Thoracic aorta (tissue), 2 donors: ENCODE measurements around the gene HEBP2. TPM values are rescaled to one million over a fixed set of nuclear protein-coding genes. Genes with fewer than 3 reads are reported as not detected.
"Not testable (repeated sequence)": the region's sequence is repeated elsewhere in the genome, so short reads cannot be mapped to it uniquely, and the experiment has no call there.

Experiments
- ATAC-seq: fragments of 150-250 bp; one replicate; pipeline ENCODE4 v1.8.0; 2017; ENCODE audit warnings: low read depth; ENCODE audit not compliant: insufficient number of reproducible peaks, low FRiP score
- DNase-seq: peaks from one replicate; pipeline ENCODE4 v3.0.0-alpha.2; 2020; ENCODE audit warnings: low spot score
- H3K27ac ChIP-seq, 2 donors: fragments of 200-600 bp; sonication (generic); 1 replicate in 1 of 2; 2 replicates in 1 of 2; pipeline ENCODE4 v1.5.1; 2016; ENCODE audit warnings: mild to moderate bottlenecking in 2 of 2, moderate library complexity in 2 of 2
- H3K27me3 ChIP-seq: fragments of 200-600 bp; sonication (generic); replicated peaks from 2 replicates; pipeline ENCODE4 v1.6.0; 2016; ENCODE audit warnings: mild to moderate bottlenecking; ENCODE audit not compliant: insufficient read depth
- H3K36me3 ChIP-seq: fragments of 200-600 bp; sonication (generic); one replicate; pipeline ENCODE4 v1.5.1; 2016
- H3K4me1 ChIP-seq, 2 donors: fragments of 200-600 bp; sonication (generic); 1 replicate in 1 of 2; 2 replicates in 1 of 2; pipeline versions ENCODE4 v1.5.1 to v1.6.0; 2016; ENCODE audit warnings: low read depth in 2 of 2, mild to moderate bottlenecking in 1 of 2; ENCODE audit not compliant: control insufficient read depth in 1 of 2
- H3K4me3 ChIP-seq: fragments of 200-600 bp; sonication (generic); 2 replicates; pipeline ENCODE4 v1.5.1; 2016; ENCODE audit warnings: mild to moderate bottlenecking
- H3K9me3 ChIP-seq: fragments of 200-600 bp; sonication (generic); 2 replicates; pipeline ENCODE4 v1.5.1; 2016
- CTCF ChIP-seq: fragments of 200-600 bp; sonication (generic); IDR thresholded peaks from one replicate; pipeline ENCODE4 v1.5.1; 2019; ENCODE audit warnings: antibody characterized with exemption
- total RNA-seq, 2 donors: library from RNA; depleted of rRNA; stranded (reverse); fragments of >200 nt; gene quantifications; one replicate each; pipeline versions ENCODE4 v1.1.0 to v1.2.3, GENCODE V29; 2016

The HEBP2 gene
- total RNA-seq = 10 to 100 TPM; 49.0 to 62.4 TPM

- no peaks in the 10 kb centered on the region for H3K9me3 ChIP-seq
- H3K4me1 ChIP-seq = peaks cover 0 to 14% of the 10 kb centered on the region in 2 donors
- no peaks in the 10 kb centered on the region for H3K27me3 ChIP-seq
- peak; percentile 82 for DNase-seq
- peaks cover 23% of the 10 kb centered on the region for H3K36me3 ChIP-seq
- ATAC-seq = peak; percentile 79
- H3K27ac ChIP-seq = peak within 1 kb of the TSS; percentile 87 to 89
- TF ChIP-seq CTCF = peak; percentile 36
- peak within 1 kb of the TSS; percentile 83 for H3K4me3 ChIP-seq
These were observed at the start of gene HEBP2 for GRCh38 chr6:138403801-138404665. Gene HEBP2 (plus strand): TSS chr6:138404223. CDS start chr6:138404496, 273 bp downstream.

GRCh38 chr6:138357928-138358327 is 46.1 kb upstream of the HEBP2 start:
- no peaks in the 10 kb centered on the region for H3K27me3 ChIP-seq

GRCh38 chr6:138368684-138369083 is 35.3 kb upstream of the HEBP2 start:
- DNase-seq, H3K27me3 ChIP-seq, H3K27ac ChIP-seq, H3K4me1 ChIP-seq, H3K36me3 ChIP-seq, H3K4me3 ChIP-seq, ATAC-seq, H3K9me3 ChIP-seq: not testable (repeated sequence)

More at GRCh38 chr6:138357928-138358327, 46.1 kb upstream of the HEBP2 start:
- no peaks in the 10 kb centered on the region for H3K4me1 ChIP-seq
- no peak overlapping the region for H3K4me3 ChIP-seq
- no peaks in the 10 kb centered on the region for H3K36me3 ChIP-seq
- no peak for TF ChIP-seq CTCF
- ATAC-seq (no peak), DNase-seq (no peak)
- no peaks in the 10 kb centered on the region for H3K9me3 ChIP-seq
- H3K27ac ChIP-seq = no peak overlapping the region

GRCh38 chr6:138370631-138371451 is 33.2 kb upstream of the HEBP2 start:
- no peaks in the 10 kb centered on the region for H3K9me3 ChIP-seq
- no peaks in the 10 kb centered on the region for H3K36me3 ChIP-seq
- H3K4me1 ChIP-seq = no peaks in the 10 kb centered on the region
- no peaks in the 10 kb centered on the region for H3K27me3 ChIP-seq
- no peak for DNase-seq
- H3K27ac ChIP-seq = no peak overlapping the region
- no peak overlapping the region for H3K4me3 ChIP-seq
- ATAC-seq = no peak
- no peak for TF ChIP-seq CTCF

GRCh38 chr6:138371452-138371711 is 32.6 kb upstream of the HEBP2 start:
- H3K36me3 ChIP-seq = no peaks in the 10 kb centered on the region
- H3K27me3 ChIP-seq = no peaks in the 10 kb centered on the region
- DNase-seq = no peak
- H3K4me3 ChIP-seq = no peak overlapping the region
- H3K27ac ChIP-seq = no peak overlapping the region
- TF ChIP-seq CTCF = no peak
- no peaks in the 10 kb centered on the region for H3K9me3 ChIP-seq
- no peaks in the 10 kb centered on the region for H3K4me1 ChIP-seq
- no peak for ATAC-seq
